GM19395 (cell line): Measurements from ENCODE around the gene TRAPPC3.
"Not testable (repeated sequence)": the region's sequence is repeated elsewhere in the genome, so short reads cannot be mapped to it uniquely, and the experiment has no call there.

Experiments used
- ATAC-seq: cut with Tn5 transposase; IDR thresholded peaks from one replicate; pipeline ENCODE4 v1.9.1; 2021; ENCODE audit warnings: mild to moderate bottlenecking, moderate library complexity; ENCODE audit not compliant: unreplicated experiment

TRAPPC3 gene

DNA sequence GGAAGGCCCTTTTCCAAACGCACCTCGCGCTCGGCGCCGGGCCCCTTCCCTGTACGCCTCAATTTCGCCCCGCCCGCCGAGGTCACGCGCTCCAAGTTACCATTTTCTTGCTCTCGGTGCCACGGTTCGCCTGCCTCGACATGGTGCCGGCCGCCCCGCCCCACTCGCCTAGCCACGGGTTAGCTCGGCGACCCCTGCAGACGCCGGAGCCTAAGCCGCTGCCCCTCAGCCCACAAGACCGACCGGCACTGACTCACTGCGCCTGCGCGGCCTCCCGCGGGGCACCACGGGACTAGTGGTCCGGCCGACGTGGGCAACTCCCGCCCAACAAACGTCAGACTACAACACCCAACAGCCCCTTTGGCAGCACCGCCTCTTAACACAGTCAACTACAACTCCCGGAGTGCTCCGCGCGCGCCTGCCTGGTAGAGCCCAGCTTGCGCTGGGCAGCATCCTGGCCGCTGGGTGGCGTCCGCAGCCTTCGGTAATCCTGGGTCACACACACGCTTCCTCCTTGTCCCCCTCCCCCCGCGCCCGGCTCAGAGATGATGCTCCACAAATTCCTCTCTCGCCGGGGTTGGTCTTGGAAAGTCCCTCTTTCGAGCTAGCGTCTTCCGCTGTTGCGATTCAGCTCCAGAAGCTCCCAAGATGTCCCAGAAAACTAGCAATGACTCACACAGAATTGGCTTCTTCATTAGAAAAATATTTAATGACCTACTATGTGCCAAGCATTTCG lies at the start of gene TRAPPC3:
Gene TRAPPC3 (minus strand): TSS at position 250 of the 736 bp plus-strand sequence. CDS start 108 bp downstream, at position 142.
- peak; percentile 87 for ATAC-seq

DNA sequence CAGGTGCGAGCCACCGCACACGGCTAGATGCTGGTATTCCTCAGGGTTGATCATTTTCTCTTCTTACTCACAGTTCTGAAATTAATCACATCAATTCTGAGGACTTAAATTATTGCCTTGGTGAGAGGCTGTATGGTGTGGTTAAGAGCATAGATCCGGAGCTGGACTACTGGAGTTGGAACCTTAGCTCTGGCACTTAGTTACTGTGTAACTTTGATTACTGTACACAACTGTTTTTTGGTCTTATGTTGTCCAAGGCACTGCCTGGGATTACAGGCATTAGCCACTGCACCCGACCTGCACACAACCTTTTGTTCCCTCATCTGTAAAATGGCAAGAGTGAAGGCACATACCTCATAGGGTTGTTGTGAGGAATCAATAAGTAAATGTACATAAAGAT lies 49.4 kb upstream of the TRAPPC3 start:
- no peak for ATAC-seq

DNA sequence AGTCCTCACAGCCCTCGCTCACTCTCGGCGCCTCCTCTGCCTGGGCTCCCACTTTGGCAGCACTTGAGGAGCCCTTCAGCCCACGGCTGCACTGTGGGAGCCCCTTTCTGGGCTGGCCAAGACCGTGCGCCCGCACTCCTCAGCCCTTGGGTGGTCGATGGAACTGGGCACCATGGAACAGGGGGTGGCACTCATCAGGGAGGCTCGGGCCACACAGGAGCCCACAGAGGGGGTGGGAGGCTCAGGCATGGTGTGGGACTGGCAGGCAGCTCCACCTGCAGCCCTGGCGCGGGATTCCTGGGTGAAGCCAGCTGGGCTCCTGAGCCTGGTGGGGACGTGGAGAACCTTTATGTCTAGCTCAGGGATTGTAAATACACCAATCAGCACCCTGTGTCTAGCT lies 47.5 kb upstream of the TRAPPC3 start:
- ATAC-seq = not testable (repeated sequence)

DNA sequence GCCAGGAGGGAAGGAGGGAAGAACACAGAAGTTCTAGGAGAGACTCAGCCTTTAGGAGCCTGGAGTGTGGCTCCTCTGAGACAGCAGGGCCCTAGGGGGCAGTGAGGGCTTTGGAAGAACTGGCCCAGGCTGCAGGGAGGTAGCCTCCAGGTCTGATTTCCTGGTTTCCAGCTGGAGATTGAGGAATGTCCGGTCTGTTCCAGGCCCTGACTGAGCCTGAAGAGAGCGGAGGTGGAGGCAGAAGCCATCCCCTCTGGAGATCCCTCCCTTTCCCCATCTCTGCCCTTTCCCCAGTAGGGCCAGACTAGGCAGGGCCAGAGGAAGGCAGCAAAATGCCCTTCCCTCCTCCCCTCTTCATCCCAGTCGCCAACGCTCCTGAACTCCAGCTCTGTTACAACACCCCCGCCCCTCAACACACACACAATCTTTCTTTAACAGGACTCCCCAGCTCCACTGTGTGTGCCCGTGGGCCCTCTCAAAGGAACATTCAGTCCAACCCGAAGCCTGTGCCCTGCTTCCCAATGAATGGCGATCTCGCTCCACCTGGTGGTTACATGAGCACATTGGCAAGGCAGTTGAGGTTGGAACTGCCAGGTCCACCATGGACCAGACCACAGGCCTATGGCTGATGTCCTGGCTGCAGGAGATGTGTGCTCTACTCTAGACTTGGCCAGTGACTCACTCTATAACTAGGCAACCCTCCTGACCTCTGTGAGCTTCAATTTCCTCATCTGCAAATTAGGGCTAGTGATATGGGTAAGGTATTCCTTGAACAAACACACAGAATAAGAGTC lies 38.7 kb upstream of the TRAPPC3 start:
- peak; percentile 73 for ATAC-seq

DNA sequence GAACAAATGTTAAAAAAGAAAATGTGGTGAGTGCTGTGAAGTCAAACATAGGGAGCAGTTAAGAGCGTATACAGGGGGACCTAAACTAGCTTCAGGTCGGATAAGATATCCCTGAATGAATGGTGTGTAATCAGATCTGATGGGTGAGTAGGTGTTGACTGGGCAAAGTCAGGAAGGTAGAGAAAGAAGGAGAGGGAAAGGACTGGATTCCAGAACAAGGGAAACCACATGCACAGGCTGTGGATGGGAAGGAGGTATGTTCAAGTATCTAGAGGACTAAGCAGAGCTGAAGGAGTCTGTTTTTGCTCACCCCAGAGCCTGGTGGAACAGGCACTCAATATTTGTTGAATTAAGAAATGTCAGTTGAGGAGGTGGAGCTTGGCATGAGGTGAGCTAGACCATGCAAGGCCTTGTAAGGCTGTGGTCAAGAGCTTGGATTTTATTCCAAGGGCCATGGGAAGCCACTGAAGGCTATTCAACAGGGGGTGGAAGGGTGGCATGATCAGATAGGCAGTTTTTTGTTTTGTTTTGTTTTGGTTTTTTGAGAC lies 34.1 kb upstream of the TRAPPC3 start:
- no peak for ATAC-seq

DNA sequence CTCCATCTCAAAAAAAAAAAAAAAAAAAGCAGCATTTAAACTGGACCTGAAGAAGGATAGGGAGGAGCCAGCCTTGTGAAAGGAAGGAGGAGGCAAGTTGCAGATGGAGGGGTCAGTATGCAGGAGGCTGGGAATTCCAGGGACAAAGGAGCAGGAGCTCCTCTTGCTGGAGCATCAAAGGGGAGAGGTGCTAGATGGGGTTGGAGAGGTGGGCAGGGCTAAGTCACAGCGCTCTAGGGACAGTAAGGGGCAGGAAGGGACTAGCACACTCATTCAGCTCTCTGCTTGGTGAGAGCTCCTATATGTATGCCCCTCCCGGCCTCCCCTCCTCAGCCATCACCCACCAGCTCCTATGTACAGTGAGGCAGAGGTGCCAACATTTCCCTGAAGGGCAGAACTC lies 33.4 kb upstream of the TRAPPC3 start:
- no peak for ATAC-seq

DNA sequence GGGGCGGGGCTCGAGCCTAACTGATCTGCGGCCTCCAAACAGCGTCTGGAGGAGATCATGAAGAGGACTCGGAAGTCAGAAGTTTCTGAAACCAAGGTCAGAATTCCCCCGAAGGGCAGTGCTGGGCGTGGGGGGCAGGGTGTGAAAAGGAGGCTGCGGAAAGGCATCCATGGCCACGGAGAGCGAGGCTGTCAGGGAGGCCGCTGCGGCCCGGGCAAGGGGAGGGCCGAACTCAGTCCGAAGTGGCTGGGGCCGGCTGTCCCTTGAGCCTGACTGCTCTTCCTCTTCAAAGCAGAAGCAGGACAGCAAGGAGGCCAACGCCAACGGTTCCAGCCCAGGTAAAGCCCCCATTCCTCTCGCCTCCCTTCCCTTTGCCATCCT lies 29.9 kb upstream of the TRAPPC3 start:
- ATAC-seq = no peak

DNA sequence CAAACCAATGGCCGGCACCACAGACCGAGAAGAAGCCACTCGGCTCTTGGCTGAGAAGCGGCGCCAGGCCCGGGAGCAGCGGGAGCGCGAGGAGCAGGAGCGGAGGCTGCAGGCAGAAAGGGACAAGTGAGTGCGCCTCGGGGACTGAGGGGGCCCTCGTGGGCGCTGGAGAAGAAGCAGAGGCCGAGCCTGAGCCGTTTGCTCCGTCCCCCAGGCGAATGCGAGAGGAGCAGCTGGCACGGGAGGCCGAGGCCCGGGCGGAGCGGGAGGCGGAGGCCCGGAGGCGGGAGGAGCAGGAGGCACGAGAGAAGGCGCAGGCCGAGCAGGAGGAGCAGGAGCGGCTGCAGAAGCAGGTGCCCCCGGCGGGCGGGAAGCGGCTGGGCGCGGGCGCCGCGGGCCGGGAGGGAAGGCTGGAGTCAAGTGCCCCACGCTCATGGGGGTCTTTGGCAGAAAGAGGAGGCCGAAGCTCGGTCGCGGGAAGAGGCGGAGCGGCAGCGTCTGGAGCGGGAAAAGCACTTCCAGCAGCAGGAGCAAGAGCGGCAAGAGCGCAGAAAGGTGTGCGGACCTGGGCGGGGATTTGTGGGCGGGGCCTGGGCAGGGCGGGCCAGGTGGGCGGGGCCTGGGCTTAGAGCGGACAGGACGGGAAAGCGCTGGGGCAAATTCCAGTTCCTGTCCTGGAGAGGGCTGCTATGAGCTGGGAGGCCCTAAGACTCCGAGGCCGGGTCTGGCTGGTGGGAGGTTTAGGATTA lies 29.4 kb upstream of the TRAPPC3 start:
- no peak for ATAC-seq

DNA sequence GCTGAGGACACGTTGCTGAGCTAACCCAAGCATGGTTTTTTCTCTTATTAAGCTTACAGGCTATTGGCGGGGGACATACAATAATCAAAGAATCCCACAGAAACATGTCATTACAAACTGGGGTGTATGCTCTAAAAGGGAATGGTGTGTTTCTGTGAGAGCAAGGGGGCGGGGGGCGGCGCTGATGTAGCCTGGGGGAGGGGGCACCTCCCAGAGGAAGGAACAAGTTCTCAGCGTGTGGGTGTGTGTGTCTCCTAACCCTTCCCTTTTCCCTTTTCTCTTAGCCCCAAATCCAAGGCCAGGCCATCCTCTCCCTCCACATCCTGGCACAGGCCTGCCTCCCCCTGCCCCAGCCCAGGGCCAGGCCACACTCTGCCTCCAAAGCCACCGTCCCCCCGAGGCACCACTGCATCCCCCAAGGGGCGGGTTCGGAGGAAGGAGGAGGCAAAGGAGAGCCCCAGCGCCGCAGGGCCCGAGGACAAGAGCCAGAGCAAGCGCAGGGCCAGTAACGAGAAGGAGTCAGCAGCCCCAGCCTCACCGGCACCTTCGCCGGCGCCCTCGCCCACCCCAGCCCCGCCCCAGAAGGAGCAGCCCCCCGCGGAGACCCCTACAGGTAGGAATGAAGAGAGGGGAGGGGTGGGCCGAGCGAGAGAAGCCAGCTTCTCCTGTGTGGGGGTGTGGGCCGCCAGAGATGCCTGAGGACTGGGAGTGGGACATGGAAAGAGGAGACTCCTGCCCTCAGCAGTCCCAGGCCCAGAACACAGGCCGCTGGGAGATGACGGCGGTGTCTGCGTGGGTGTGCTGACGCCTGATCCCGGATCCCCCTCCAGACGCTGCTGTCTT lies 28.5 kb upstream of the TRAPPC3 start:
- no peak for ATAC-seq

DNA sequence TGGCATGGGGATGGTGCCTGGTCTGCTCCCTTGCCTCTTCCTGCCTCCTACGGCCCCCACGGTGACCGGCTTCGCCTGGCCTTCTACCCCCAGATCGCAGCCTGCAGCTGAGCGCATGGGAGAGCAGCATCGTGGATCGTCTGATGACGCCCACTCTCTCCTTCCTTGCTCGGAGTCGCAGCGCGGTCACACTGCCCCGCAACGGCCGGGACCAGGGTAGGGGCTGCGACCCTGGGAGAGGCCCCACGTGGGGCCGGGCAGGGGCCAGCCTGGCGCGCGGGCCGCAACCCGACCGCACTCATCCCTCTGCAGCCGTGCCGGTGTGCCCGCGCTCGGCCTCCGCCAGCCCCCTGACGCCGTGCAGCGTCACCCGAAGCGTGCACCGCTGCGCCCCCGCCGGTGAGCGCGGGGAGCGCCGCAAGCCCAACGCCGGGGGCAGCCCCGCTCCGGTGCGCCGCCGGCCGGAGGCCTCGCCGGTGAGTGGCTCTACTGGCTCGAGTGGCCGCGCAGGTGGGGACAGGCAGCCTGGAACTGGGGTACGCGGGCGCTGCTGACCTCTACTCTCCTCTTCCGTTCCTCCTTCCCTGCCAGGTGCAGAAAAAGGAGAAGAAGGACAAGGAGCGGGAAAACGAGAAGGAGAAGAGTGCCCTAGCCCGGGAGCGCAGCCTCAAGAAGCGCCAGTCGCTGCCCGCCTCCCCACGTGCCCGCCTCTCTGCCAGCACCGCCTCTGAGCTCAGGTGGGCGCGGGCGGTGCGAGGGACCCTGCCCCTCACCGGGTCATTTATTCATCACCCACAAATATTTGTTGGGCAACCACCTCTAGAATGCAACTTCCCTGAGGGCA lies 27.0 kb upstream of the TRAPPC3 start:
- no peak for ATAC-seq

DNA sequence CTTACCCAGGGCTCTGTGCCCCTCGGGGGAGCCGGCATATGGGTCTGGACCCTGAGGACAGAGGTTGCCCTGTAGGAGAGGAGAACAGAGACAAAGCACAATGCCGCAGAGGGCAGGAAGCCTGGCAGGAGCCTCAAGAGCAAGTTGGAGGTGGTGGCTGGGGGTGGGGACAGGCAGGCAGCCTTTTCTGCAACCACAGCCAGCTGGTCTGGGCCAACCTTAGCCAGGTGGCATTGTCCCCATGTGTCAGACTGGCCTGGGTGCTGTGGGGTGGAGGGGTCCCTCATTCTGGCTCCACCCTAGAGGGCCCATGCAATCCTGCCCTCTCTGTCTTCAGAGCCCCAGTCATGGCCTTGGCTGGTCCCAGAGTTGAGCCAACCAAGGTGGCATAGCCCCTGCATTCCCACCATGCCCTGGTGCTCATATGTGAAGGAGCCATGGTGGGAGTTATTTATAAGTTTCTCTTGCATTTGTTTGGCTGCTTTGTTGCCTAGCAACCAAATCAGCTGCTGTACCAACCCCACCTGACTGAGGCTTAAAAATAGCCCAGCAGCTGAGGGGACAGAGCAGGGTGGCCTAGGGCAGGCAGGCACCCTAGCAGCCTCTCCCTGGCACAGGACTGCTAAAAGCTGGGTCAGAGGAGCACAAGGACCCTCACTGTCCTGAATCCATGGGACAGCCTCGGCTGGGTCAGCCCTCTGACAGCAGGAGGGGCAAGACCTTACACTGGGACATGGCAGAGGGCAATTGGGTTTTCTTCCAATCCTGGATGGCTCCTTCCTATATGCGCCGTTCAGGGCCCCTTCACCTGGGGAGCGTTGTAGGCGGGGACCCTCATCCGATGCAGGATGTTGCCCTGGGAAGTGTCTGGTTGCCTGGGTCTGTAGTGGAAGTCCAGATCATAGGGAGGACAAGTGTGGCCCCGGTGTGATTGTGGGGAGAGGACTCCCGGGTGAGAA lies 26.1 kb upstream of the TRAPPC3 start:
- ATAC-seq = no peak

DNA sequence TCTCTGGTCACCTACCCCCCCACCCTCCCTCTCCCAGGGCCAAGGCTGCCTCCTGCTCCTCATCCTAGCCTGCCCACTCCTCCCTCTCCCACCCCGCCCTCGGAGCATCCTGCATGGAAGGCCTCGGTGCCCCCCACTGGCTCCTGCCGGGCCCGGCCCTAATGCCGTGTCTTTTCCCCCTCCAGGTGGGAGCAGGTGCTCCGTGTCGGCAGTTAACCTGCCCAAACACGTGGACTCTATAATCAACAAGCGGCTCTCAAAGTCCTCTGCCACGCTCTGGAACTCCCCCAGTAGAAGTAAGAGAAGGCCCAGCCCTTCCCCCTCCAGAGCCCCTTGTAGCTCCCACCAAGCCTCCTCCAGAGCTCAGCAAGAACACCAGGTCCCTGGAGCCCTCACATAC lies 25.4 kb upstream of the TRAPPC3 start:
- no peak for ATAC-seq

DNA sequence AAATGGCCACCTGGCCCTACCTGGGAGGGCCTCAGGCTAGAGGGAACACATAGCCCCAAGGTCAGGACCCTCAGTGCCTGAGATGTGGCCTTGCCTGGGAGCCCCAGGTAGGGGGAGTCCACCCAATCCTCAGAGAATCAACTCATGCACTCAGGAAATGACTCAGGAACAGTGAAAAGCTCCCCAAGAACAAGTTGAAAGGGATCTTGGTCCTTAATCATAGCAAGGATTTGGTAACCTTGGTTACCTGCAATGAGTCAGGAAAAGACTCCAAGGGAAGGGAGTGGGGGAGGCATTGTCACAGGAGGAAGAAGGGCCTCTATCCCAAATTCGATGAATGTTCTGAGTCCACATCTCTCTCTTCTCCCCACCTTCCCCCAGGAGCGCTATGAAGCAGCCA lies 23.7 kb upstream of the TRAPPC3 start:
- ATAC-seq = no peak

DNA sequence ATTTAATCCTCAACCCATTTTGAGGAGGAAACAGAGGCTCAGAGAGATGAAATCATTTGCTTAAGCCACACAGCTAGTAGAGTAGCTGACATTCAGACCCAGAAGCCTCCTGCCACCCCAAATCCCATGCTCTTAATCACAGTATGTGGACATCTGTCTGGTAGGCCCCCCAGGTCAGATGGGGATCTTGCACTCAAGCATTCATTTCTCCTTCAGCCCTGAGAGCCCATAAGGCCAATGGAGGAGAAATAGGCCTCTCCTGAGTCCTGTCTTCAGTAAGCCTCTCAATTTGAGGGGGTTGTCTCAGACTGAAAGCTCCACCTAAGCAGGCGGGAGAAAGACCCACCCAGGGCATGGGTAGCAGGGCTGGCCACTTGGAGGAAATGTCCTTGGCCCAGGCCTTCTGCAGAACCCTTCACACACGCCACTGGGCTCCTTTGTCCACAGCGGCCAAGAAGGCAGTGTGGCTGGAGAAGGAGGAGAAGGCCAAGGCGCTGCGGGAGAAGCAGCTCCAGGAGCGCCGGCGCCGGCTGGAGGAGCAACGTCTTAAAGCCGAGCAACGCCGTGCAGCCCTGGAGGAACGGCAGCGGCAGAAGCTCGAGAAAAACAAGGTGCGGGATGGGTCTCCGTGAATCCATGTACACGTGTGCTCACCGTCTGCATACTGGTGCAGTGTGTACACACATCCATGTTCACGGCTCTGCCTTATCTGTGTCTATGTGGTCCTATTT lies 22.9 kb upstream of the TRAPPC3 start:
- no peak for ATAC-seq

DNA sequence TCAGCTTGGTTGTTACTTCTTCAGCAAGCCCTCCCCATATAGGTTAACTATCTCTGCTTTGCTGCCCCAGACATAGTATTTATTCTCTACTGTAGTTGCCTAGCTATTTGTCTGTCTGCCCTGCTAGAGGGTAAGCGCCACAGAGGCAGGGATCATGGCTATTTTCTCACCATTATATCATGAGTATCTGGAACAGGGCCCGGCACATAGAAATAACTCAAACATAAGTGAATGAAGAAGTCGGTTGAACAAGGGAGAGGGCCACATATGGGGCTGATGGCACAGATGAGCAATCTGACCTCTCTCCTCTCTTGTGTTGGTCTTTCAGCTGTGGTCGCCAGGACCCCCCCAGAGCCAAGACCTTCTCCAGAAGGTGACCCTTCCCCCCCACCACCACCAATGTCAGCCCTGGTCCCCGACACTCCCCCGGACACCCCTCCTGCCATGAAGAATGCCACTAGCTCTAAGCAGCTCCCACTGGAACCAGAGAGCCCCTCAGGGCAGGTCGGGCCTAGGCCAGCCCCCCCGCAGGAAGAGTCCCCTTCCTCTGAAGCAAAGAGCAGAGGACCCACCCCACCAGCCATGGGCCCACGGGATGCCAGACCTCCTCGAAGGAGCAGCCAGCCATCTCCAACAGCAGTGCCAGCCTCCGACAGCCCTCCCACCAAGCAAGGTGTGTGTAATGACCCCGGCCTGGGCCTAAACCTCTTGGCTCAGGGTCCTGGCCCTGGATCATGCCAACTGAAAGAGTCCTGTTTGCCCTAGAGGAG lies 21.5 kb upstream of the TRAPPC3 start:
- ATAC-seq = no peak

DNA sequence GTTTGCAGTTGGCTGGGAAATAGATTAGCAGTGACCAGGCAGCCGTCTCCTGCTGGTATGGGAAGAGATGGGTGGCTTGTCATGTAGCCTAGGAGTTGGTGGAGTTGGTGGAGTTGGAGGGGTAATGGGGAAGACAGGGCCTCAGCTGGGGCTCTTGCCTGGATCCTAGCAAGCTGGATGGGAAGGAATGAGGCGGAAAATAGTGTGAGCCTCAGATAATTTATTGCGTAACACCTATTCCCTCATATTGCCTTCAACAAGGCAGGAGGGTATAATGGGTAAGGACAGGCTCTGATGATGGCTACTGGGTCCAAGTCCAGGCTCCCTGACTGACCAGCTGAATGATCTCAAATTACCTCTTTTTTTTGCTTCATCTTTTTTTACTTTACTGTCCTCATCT lies 19.2 kb upstream of the TRAPPC3 start:
- ATAC-seq = no peak
